GM12878 (cell line): ENCODE measurements around the gene TNS4. TPM values are rescaled to one million over a fixed set of nuclear protein-coding genes. Genes with fewer than 3 reads are reported as not detected.

Experiments used
- BACH1 ChIP-seq: fragments of 450-650 bp; IDR thresholded peaks from 2 replicates; pipeline ENCODE4 v1.6.1; 2017; ENCODE audit warnings: mild to moderate bottlenecking, borderline replicate concordance
- EED ChIP-seq: sonication (generic); IDR thresholded peaks from 2 replicates; pipeline ENCODE4 v1.6.1; 2016; ENCODE audit warnings: antibody characterized with exemption, low read depth
- ELK1 ChIP-seq: IDR thresholded peaks from 2 replicates; pipeline ENCODE4 v1.6.1; 2012; ENCODE audit warnings: low read depth, low read length, improper control_type of control experiment
- EP300 ChIP-seq, 2 experiments: fragments of 150-350 bp in 1 of 2; IDR thresholded peaks; 2 replicates each; pipeline ENCODE4 v1.6.1; 2011 to 2012; ENCODE audit warnings: low read depth in 2 of 2, low read length in 2 of 2, borderline replicate concordance in 1 of 2, improper control_type of control experiment in 1 of 2, inconsistent platforms in 1 of 2; ENCODE audit not compliant: control insufficient read depth in 1 of 2
- GATAD2B ChIP-seq: fragments of 450-650 bp; conservative IDR thresholded peaks from 2 replicates; pipeline ENCODE4 v1.6.1; 2017; ENCODE audit warnings: low read depth, mild to moderate bottlenecking, moderate library complexity
- IKZF1 ChIP-seq: fragments of 450-650 bp; conservative IDR thresholded peaks from 2 replicates; pipeline ENCODE4 v1.6.1; 2017; ENCODE audit warnings: antibody characterized with exemption, mild to moderate bottlenecking
- IKZF2 ChIP-seq, 2 experiments: fragments of 450-650 bp; IDR thresholded peaks; 2 replicates each; pipeline ENCODE4 v1.6.1; 2017; ENCODE audit warnings: mild to moderate bottlenecking in 2 of 2, moderate library complexity in 2 of 2
- JUNB ChIP-seq: IDR thresholded peaks from 2 replicates; pipeline ENCODE4 v1.6.1; 2016; ENCODE audit warnings: antibody characterized with exemption, mild to moderate bottlenecking
- KLF5 ChIP-seq: fragments of 450-650 bp; IDR thresholded peaks from 2 replicates; pipeline ENCODE4 v1.6.1; 2014; ENCODE audit warnings: mild to moderate bottlenecking; ENCODE audit not compliant: partially characterized antibody
- MEF2B ChIP-seq: fragments of 450-650 bp; IDR thresholded peaks from 2 replicates; pipeline ENCODE4 v1.6.1; 2018; ENCODE audit warnings: mild to moderate bottlenecking, moderate library complexity; ENCODE audit not compliant: partially characterized antibody, poor library complexity, severe bottlenecking
- PAX5 ChIP-seq: IDR thresholded peaks from 2 replicates; pipeline ENCODE4 v1.6.1; 2011; ENCODE audit warnings: low read depth, low read length, borderline replicate concordance
- RUNX3 ChIP-seq: IDR thresholded peaks from 2 replicates; pipeline ENCODE4 v1.6.1; 2012; ENCODE audit warnings: low read length, inconsistent platforms
- SIN3A ChIP-seq: IDR thresholded peaks from 2 replicates; pipeline ENCODE4 v1.6.1; 2012; ENCODE audit warnings: low read depth, low read length, improper control_type of control experiment
- SP1 ChIP-seq: IDR thresholded peaks from one replicate; pipeline ENCODE4 v1.6.1; 2011; ENCODE audit warnings: low read depth, low read length
- SUPT20H ChIP-seq: IDR thresholded peaks from 2 replicates; pipeline ENCODE4 v1.6.1; 2011; ENCODE audit warnings: low read depth, mild to moderate bottlenecking, low read length, moderate library complexity, borderline replicate concordance; ENCODE audit not compliant: control insufficient read depth
- TCF12 ChIP-seq: IDR thresholded peaks from 2 replicates; pipeline ENCODE4 v1.6.1; 2011; ENCODE audit warnings: low read depth, mild to moderate bottlenecking, low read length
- TCF7 ChIP-seq: IDR thresholded peaks from 2 replicates; pipeline ENCODE4 v1.6.1; 2014; ENCODE audit warnings: antibody characterized with exemption, borderline replicate concordance
- WRNIP1 ChIP-seq: IDR thresholded peaks from 2 replicates; pipeline ENCODE4 v1.6.1; 2011; ENCODE audit warnings: low read depth, low read length, improper control_type of control experiment, borderline replicate concordance
- YY1 ChIP-seq: IDR thresholded peaks from 2 replicates; pipeline ENCODE4 v1.6.1; 2011; ENCODE audit warnings: low read depth, mild to moderate bottlenecking, low read length
- polyA plus RNA-seq, 11 experiments: library from polyadenylated mRNA; depleted of rRNA in 4 of 11; unstranded in 6 of 11; stranded (reverse) in 5 of 11; fragments of >200 nt; fragmentation: Nextera tagmentation in 4 of 11; fragmentation: Illumina TruSeq in 1 of 11; extraction: Ambion mirVana in 4 of 11; extraction: Trizol in 1 of 11; gene quantifications; 1 replicate in 1 of 11; 2 replicates in 10 of 11; pipeline versions ENCODE4 v1.2.1 to v1.2.3, GENCODE V29; 2011 to 2016; ENCODE audit warnings: inconsistent platforms in 2 of 11, missing spikeins in 2 of 11, low read depth in 1 of 11
- total RNA-seq, 4 experiments: library from RNA; depleted of rRNA in 3 of 4; stranded (reverse); fragments of >200 nt in 3 of 4; fragmentation: Illumina TruSeq in 1 of 4; extraction: Trizol in 1 of 4; gene quantifications; 2 replicates each; pipeline versions ENCODE4 v1.2.1 to v1.2.3, GENCODE V29; 2013 to 2021
- TF ChIP-seq, protein P1 (sequence below): fragments of 450-650 bp; IDR thresholded peaks from 2 replicates; pipeline ENCODE4 v1.6.1; 2017; ENCODE audit warnings: mild to moderate bottlenecking, moderate library complexity
- TF ChIP-seq, protein P2 (sequence below): fragments of 450-650 bp; formaldehyde crosslinking; IDR thresholded peaks from 2 replicates; pipeline ENCODE4 v1.5.0; 2022; ENCODE audit warnings: mild to moderate bottlenecking, missing genetic modification characterization

The TNS4 gene
- total and polyA plus RNA-seq, 10 of the 15 experiments (the other 5 are each of a cell fraction or from before 2014, with no cell fraction given) = 0.10 to 0.90 (median 0.68) TPM; not detected in 2

DNA sequence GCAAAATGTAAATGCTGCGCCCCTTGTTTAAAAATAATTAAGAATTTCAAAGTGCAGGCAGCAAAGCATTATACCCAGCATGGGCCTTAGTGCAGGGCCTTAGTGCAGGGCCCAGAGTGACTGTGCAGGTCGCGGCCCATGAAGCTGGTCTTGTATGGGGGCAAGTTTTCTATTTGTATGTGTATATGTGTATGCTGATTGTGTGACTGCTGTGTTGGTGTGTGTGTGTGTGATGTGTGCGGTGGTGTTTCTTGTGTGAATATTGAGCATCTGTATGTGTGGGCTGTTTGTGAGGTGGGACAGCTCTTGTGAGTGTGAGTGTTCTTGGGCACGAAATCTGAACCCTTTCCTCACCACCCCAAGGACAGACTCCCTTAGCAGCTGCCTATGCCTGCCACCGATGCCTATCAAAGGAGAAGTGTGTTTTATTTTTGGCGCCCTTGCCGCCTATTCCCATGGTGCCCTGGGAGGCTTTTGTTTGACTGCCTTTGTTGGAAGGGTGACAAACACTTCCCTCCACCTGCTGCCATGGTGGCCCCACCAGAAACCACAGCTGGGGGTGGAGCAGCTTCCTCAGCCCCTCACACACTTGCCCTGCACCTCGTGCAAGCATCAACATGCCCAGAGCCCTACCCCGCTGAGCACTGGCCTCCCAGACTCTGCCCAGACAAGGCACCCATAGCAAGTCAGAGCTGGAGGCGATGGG lies 45.8 kb upstream of the TNS4 start (continued):
- TF ChIP-seq, protein P1, sequence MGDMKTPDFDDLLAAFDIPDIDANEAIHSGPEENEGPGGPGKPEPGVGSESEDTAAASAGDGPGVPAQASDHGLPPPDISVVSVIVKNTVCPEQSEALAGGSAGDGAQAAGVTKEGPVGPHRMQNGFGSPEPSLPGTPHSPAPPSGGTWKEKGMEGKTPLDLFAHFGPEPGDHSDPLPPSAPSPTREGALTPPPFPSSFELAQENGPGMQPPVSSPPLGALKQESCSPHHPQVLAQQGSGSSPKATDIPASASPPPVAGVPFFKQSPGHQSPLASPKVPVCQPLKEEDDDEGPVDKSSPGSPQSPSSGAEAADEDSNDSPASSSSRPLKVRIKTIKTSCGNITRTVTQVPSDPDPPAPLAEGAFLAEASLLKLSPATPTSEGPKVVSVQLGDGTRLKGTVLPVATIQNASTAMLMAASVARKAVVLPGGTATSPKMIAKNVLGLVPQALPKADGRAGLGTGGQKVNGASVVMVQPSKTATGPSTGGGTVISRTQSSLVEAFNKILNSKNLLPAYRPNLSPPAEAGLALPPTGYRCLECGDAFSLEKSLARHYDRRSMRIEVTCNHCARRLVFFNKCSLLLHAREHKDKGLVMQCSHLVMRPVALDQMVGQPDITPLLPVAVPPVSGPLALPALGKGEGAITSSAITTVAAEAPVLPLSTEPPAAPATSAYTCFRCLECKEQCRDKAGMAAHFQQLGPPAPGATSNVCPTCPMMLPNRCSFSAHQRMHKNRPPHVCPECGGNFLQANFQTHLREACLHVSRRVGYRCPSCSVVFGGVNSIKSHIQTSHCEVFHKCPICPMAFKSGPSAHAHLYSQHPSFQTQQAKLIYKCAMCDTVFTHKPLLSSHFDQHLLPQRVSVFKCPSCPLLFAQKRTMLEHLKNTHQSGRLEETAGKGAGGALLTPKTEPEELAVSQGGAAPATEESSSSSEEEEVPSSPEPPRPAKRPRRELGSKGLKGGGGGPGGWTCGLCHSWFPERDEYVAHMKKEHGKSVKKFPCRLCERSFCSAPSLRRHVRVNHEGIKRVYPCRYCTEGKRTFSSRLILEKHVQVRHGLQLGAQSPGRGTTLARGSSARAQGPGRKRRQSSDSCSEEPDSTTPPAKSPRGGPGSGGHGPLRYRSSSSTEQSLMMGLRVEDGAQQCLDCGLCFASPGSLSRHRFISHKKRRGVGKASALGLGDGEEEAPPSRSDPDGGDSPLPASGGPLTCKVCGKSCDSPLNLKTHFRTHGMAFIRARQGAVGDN = peak; percentile 88
- TF ChIP-seq JUNB = no peak
- peak; percentile 51; the same call in 1 of the 2 replicates for TF ChIP-seq PAX5
- TF ChIP-seq SP1 = peak; percentile 6
- TF ChIP-seq TCF7 = no peak
- TF ChIP-seq ELK1 = no peak
- TF ChIP-seq, protein P2, sequence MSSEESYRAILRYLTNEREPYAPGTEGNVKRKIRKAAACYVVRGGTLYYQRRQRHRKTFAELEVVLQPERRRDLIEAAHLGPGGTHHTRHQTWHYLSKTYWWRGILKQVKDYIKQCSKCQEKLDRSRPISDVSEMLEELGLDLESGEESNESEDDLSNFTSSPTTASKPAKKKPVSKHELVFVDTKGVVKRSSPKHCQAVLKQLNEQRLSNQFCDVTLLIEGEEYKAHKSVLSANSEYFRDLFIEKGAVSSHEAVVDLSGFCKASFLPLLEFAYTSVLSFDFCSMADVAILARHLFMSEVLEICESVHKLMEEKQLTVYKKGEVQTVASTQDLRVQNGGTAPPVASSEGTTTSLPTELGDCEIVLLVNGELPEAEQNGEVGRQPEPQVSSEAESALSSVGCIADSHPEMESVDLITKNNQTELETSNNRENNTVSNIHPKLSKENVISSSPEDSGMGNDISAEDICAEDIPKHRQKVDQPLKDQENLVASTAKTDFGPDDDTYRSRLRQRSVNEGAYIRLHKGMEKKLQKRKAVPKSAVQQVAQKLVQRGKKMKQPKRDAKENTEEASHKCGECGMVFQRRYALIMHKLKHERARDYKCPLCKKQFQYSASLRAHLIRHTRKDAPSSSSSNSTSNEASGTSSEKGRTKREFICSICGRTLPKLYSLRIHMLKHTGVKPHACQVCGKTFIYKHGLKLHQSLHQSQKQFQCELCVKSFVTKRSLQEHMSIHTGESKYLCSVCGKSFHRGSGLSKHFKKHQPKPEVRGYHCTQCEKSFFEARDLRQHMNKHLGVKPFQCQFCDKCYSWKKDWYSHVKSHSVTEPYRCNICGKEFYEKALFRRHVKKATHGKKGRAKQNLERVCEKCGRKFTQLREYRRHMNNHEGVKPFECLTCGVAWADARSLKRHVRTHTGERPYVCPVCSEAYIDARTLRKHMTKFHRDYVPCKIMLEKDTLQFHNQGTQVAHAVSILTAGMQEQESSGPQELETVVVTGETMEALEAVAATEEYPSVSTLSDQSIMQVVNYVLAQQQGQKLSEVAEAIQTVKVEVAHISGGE (CRISPR knock-in tag) = no peak
- TF ChIP-seq SIN3A = peak; percentile 80; the same call in 1 of the 2 replicates
- no peak for TF ChIP-seq YY1
- TF ChIP-seq KLF5 = no peak
- TF ChIP-seq BACH1 = peak; percentile 79
- TF ChIP-seq IKZF1 = peak; percentile 79
- peak; percentile 63; the same call in 1 of the 2 replicates for TF ChIP-seq WRNIP1
- peak; percentile 56 for TF ChIP-seq EED
- peak in 1 of 2 experiments; percentile 63; a peak in 1 of 4 replicates for TF ChIP-seq EP300 (IDR thresholded peaks at IDR 0.05; ENCODE audit: borderline replicate concordance in 1 of 2, control insufficient read depth in 1 of 2, low read depth in 2 of 2, low read length in 2 of 2)
- TF ChIP-seq IKZF2 (IDR thresholded peaks at IDR 0.05) = peak; percentile 69; a peak in 3 of 4 replicates
- TF ChIP-seq SUPT20H = no peak
- TF ChIP-seq RUNX3 = peak; percentile 90
- peak; percentile 48; the same call in 1 of the 2 replicates for TF ChIP-seq GATAD2B
- TF ChIP-seq TCF12 = peak; percentile 84
- TF ChIP-seq MEF2B = peak; percentile 37
